Gastroesophageal sphincter (tissue), 3 donors: ENCODE data around the gene RAET1G.
"Not testable (repeated sequence)": the region's sequence is repeated elsewhere in the genome, so short reads cannot be mapped to it uniquely, and the experiment has no call there.

ENCODE experiments used
- CTCF ChIP-seq, 4 experiments: fragments of 200-600 bp in 2 of 4; fragments of 450-650 bp in 2 of 4; sonication (generic) in 1 of 4; IDR thresholded peaks; one replicate each; pipeline ENCODE4 v1.5.1; 2017 to 2019; ENCODE audit warnings: antibody characterized with exemption in 4 of 4, mild to moderate bottlenecking in 2 of 4, moderate library complexity in 2 of 4
- POLR2A ChIP-seq, 2 donors: fragments of 450-650 bp; IDR thresholded peaks; one replicate each; pipeline ENCODE4 v1.6.1; 2017; ENCODE audit warnings: antibody characterized with exemption in 2 of 2, mild to moderate bottlenecking in 2 of 2, moderate library complexity in 1 of 2

GRCh38 chr6:149968909-149969308 lies 46.0 kb upstream of the RAET1G start:
- not testable (repeated sequence) for TF ChIP-seq CTCF, POLR2A (IDR thresholded peaks at IDR 0.05)
